ENCODE measurements around the gene YIF1B.
"Not testable (repeated sequence)": the region's sequence is repeated elsewhere in the genome, so short reads cannot be mapped to it uniquely, and the experiment has no call there.

Gene YIF1B, protein sequence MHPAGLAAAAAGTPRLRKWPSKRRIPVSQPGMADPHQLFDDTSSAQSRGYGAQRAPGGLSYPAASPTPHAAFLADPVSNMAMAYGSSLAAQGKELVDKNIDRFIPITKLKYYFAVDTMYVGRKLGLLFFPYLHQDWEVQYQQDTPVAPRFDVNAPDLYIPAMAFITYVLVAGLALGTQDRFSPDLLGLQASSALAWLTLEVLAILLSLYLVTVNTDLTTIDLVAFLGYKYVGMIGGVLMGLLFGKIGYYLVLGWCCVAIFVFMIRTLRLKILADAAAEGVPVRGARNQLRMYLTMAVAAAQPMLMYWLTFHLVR

DNA sequence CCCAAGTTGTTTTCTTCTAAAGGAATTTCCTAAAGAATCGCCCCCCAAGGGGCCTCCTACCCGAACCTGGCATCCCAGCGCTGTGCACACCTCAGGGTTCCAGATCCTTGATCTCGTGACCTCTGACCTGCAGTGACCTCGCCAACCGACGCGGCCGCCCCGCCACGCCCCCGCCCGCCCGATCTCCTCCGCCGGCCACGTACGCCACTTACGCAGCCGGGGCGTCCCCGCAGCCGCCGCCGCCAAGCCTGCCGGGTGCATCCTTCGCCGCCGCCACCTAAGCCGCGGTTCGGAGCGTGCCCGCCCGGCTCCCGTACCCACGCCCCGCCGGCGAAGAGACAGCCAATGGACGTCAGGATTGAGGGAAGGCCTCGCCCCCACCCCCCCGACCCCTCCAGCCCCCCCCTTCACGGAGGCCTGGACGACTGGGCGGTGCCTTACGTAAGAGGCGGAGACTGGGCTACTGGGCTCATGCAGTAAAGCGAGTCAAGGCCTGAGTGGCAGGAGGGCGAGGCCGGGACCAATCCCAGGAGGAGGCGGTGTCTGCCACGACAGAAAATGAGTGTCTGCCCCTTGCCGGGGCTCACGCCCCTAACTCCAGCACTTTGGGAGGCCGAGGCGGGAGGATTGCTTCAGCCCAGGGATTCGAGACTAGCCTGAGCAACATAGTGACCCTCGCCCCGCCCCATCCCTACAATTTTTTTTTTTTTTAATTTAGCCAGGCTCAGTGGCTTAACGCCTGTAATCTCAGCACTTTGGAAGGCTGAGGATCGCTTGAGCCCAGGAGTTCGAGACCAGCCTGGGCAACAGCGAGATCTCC is at the start of gene YIF1B:
YIF1B (minus strand) TSS at position 291 of the 820 bp plus-strand sequence; CDS start at position 261, 30 bp downstream.
- peak; percentile 99 for DNase-seq

GRCh38 chr19:38362946-38363688 is 47.4 kb upstream of the YIF1B start:
- DNase-seq: not testable (repeated sequence)

DNA sequence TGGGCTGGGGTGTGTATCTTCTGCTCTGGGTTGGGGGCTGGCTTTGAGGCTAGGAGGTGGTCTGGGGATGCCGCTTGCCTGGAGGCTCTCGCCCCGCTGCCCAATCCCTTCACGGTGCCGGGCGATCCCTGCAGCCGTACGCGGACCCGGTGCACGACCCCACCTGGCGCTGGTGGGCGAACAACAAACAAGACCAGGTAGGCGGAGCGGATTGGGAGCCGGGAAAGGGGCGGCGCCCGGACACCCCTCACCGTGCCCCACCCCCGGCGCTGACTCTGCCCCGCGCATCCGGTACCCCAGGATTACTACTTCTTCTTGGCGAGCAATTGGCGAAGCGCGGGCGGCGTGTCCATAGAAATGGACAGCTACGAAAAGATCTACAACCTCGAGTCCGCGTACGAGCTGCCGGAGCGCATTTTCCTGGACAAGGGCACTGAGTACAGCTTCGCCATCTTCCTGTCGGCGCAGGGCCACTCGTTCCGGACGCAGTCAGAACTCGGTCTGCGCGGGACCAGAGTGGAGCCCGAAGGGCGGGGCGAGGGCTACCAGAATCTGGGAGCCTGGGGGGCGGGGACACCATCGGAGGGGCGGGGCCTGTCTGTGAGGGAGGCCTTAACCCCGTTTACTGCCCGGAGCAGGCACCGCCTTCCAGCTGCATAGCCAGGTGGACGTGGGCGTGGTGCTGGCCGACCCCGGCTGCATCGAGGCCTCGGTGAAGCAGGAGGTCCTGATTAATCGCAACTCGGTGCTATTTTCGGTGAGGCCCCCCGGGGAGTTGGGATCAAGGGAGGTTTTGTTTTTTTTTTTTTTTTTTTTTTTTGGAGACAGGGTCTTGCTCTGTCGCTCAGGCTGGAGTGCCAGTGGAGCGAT is 46.6 kb upstream of the YIF1B start:
- peak; percentile 87 for DNase-seq

DNA sequence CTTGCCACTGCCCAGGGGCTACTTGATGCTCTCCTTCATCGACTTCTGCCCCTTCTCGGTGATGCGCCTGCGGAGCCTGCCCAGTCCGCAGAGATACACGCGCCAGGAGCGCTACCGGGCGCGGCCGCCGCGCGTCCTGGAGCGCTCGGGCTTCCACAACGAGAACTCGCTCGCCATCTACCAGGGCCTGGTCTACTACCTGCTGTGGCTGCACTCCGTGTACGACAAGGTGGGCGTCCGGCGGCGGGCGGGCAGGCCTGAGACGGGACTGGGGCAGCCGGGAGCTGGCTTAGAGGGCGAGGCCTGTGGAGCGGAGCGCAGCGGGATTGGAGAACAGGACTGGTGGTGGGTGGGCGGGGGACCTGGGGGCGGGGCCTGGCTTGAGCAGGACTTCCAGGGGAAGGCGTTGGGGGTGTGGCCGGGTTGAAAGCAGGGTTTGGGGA is 45.9 kb upstream of the YIF1B start:
- DNase-seq: peak; percentile 90

GRCh38 chr19:38360839-38361631 is 45.3 kb upstream of the YIF1B start:
- DNase-seq: no peak

DNA sequence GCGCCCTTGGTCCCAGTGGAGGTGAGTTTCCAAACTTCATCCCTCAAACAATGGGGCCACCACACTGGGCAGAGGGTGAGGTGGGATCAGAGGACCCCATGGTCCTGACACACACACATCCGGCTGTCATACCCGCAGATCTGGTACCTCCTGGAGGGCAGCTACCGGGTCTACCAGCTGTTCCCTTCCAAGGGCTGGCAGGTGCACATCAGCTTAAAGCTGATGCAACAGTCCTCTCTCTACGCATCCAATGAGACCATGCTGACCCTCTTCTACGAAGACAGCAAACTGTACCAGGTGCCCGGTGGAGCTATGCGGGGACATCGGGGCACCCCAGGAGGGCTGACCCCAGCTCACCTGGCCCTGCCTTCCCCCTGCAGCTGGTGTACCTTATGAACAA is 44.6 kb upstream of the YIF1B start:
- DNase-seq: no peak

DNA sequence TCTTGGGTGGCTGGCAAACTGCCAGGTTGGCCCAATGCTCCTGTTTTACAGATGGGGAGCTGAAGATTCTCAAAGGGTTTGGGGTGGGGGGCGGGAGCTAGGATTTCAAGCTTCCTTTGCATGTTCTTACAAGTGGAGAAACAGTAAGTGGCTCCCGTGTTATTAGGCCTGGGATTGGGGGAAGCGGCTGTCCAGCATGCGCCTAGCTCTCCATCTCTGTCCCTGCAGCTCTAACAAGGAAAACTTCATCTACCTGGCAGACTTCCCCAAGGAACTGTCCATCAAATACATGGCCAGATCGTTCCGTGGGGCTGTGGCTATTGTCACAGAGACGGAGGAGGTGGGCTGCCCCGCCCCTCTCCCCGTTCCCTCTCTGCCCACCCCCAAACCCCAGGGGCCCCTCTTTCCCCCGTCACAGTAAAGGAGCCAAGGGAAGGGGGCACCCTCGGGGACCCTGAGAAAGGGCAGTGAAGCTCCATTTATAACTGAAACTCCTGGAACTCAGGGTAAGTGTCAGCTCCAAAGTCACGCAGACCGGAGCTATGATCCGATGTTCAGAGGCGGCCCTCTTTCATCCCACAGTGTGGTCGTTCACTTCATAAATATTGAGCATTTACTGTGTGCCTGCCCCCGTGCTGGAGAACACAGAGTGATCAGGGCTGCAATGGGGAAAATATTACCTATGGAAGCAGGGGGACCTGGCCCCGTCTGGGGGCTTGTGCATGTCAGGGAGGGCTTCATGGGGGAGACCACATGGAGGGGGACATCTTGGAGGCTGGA is 43.7 kb upstream of the YIF1B start:
- no peak for DNase-seq

- DNase-seq: no peak
Observed at GRCh38 chr19:38358071-38358470, 42.3 kb upstream of the YIF1B start.

DNA sequence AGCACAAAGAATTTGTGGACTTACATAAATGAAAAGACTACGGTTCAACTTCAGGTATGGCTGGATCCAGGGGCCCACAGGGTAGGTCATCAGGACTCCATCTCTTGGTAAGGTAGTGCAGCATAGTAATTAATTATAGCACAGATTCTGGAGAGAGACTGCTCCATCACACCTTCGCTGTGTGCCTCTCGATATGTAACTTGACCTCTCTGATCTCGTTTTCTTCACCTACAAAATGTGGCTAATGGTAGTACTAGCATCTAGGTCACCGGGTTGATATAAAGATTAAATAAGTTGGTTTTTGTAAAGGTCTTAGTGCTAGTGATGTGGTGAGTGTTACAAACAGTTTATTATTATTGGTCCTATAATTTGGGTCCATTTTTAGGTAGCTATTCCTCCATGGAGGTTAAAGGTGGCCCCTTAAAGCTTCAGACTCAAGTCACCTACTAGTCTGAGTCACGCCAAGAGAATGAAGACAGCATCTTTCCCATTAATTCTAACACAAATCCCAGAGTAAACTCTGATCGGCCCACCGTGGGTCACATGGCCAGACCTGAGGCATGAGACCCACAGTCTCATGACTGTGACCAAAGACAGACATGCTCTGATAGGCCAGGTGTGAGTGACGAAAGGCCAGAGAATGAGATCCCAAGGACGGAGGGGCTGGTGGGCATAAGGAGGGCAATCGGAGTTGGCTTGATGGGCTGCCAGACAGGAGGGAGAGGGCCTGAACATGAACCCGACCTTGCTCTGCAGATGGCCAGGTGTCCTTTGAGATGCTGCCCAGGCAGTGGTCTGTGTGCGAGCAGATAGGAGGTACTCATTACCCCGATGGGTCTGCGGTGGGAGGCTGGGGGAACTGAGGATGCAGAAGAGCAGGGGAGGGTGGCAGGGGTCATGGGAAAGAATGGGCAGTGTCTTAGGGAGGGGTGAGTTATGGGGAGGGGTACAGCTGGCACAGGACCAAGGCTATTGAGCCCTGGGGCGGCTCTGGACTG is 40.3 kb upstream of the YIF1B start:
- DNase-seq: no peak

- DNase-seq: no peak
Observed at GRCh38 chr19:38352611-38353010, 36.9 kb upstream of the YIF1B start.

- DNase-seq: no peak
Observed at GRCh38 chr19:38351865-38352395, 36.2 kb upstream of the YIF1B start.

DNA sequence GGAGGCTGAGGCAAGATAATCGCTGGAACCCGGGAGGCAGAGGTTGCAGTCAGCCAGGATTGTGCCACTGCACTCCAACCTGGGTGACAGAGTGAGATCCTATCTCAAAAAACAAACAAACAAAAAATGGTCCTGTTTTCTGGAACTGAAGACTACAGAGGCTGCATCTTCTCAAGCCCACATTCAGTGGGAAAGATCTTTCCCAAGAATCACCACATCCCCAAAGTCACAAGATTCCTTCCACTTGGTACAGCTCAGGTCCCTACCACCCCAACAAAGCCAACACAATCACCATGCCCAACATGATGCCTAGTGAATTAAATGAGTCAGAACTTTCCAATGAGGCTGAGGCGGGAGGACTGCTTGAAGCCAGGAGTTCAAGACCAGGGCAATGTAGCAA is 35.1 kb upstream of the YIF1B start:
- DNase-seq: no peak

DNA sequence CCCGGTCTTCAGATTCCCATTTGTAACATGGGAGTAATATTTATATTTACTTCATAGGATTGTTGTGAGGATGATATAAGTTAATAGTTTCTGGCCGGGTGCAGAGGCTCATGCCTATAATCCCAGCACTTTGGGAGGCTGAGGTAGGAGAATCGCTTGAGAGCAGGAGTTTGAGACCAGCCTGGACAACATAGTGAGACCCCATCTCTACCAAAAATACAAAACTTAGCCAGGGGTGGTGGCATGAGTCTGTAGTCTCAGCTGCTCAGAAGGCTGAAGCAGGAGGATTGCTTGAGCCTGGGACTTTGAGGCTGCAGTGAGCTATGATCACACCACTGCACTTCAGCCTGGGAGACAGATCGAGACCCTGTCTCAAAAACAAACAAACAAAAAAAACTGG is 31.1 kb upstream of the YIF1B start:
- no peak for DNase-seq

- no peak for DNase-seq
Observed at GRCh38 chr19:38340927-38341326, 25.2 kb upstream of the YIF1B start.

GRCh38 chr19:38339011-38339410 is 23.3 kb upstream of the YIF1B start:
- not testable (repeated sequence) for DNase-seq

- DNase-seq: no peak
Observed at GRCh38 chr19:38337360-38337653, 21.6 kb upstream of the YIF1B start.

- DNase-seq: peak; percentile 99
Observed at GRCh38 chr19:38336638-38337359, 21.1 kb upstream of the YIF1B start.

DNA sequence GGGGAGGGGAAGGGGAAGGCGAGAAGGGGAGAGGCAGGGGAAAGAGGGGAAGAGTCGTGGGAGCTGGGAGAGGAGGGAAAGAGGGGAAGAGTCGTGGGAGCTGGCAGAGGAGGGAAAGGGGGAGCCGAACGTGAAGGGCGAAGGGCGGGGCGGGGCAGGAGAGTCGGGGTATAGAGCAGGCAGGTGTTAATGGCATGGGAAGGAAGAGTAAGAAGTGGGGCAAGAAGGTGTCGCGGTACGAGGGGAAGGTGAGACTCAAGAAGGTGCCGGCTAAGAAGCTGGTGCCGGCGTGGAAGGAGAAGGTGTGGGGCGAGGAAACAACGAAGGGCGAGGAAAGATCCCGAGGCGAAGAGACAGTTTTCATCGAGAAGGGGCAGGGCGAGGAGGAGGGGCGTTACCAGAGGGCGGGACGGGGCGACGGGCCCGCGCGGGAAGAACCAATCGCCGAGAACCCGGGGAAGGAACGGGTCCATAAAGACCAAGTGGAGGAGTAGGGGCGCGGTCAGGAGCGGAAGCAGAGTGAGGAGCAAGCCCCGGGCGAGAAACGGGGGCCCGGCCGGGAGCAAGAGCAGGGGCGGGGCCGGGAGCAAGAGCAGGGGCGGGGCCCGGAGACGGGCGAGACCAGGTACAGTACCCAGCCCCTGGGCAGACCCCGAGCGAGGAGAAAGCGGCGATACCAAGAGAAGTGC is 20.3 kb upstream of the YIF1B start:
- DNase-seq: peak; percentile 98

Data from hematopoietic multipotent progenitor cell treated with erythropoietin and hydrocortisone succinate and interleukin-3 and kit ligand, for 6 days (in vitro differentiated cells).